Colonic mucosa (tissue), 4 donors: Measurements from ENCODE around the gene FOS. TPM values are rescaled to one million over a fixed set of nuclear protein-coding genes. Genes with fewer than 3 reads are reported as not detected.
"Not testable (repeated sequence)": the region's sequence is repeated elsewhere in the genome, so short reads cannot be mapped to it uniquely, and the experiment has no call there.

Experiments
- DNase-seq: peaks from one replicate; pipeline ENCODE4 v3.0.0-alpha.2; 2020
- H3K27ac ChIP-seq: fragments of 200-600 bp; one replicate; pipeline ENCODE4 v1.8.0; 2021
- H3K27me3 ChIP-seq: fragments of 200-600 bp; one replicate; pipeline ENCODE4 v1.8.0; 2021
- H3K36me3 ChIP-seq: fragments of 200-600 bp; one replicate; pipeline ENCODE4 v1.8.0; 2021
- H3K4me1 ChIP-seq: fragments of 200-600 bp; one replicate; pipeline ENCODE4 v1.8.0; 2021; ENCODE audit warnings: mild to moderate bottlenecking
- H3K4me3 ChIP-seq: fragments of 200-600 bp; one replicate; pipeline ENCODE4 v1.8.0; 2021
- H3K9ac ChIP-seq, 2 donors: one replicate each; pipeline ENCODE4 v1.7.0; 2013; ENCODE audit warnings: control low read depth in 2 of 2, low read depth in 2 of 2, low read length in 2 of 2
- H3K9me3 ChIP-seq: fragments of 200-600 bp; one replicate; pipeline ENCODE4 v1.8.0; 2021
- intact Hi-C: fragments of 100-400 bp; cut with DNase I; formaldehyde crosslinking; loops from one replicate; pipeline ENCODE4 v1.14.1; 2022
- total RNA-seq, 2 donors: library from RNA; stranded (reverse); fragmentation: NEBNext Ultra II Directional in 1 of 2; extraction: Animal tissue kit (Norgen Biotek cat#: 25700) in 1 of 2; gene quantifications; one replicate each; pipeline ENCODE4 v1.2.1, GENCODE V29; 2021
- TF ChIP-seq, protein P1 (sequence below): fragments of 200-600 bp; IDR thresholded peaks from one replicate; pipeline ENCODE4 v1.8.0; 2022; ENCODE audit warnings: antibody characterized with exemption, mild to moderate bottlenecking
- donor health status: healthy.
- donor health status: DM: no; HTN: no; CAD: no.
- donor health status: DM: no; HTN: no; CAD: no.

FOS gene
- total RNA-seq, 2 donors from 2014 or later: 86.9 to 98.4 TPM

- no peak overlapping the region for H3K27ac ChIP-seq
- intact Hi-C loops: no loop called here
- H3K4me3 ChIP-seq: no peak overlapping the region
- H3K36me3 ChIP-seq: no peaks in the 10 kb centered on the region
- no peaks in the 10 kb centered on the region for H3K9me3 ChIP-seq
- DNase-seq: no peak
- peak overlapping the region in 1 of 2 donors; percentile 19 for H3K9ac ChIP-seq
- TF ChIP-seq, protein P1, sequence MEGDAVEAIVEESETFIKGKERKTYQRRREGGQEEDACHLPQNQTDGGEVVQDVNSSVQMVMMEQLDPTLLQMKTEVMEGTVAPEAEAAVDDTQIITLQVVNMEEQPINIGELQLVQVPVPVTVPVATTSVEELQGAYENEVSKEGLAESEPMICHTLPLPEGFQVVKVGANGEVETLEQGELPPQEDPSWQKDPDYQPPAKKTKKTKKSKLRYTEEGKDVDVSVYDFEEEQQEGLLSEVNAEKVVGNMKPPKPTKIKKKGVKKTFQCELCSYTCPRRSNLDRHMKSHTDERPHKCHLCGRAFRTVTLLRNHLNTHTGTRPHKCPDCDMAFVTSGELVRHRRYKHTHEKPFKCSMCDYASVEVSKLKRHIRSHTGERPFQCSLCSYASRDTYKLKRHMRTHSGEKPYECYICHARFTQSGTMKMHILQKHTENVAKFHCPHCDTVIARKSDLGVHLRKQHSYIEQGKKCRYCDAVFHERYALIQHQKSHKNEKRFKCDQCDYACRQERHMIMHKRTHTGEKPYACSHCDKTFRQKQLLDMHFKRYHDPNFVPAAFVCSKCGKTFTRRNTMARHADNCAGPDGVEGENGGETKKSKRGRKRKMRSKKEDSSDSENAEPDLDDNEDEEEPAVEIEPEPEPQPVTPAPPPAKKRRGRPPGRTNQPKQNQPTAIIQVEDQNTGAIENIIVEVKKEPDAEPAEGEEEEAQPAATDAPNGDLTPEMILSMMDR: no peak
- H3K4me1 ChIP-seq: peaks cover 6% of the 10 kb centered on the region
- no peaks in the 10 kb centered on the region for H3K27me3 ChIP-seq
Observed at GRCh38 chr14:75232597-75232996, 46.0 kb upstream of the FOS start.

DNA sequence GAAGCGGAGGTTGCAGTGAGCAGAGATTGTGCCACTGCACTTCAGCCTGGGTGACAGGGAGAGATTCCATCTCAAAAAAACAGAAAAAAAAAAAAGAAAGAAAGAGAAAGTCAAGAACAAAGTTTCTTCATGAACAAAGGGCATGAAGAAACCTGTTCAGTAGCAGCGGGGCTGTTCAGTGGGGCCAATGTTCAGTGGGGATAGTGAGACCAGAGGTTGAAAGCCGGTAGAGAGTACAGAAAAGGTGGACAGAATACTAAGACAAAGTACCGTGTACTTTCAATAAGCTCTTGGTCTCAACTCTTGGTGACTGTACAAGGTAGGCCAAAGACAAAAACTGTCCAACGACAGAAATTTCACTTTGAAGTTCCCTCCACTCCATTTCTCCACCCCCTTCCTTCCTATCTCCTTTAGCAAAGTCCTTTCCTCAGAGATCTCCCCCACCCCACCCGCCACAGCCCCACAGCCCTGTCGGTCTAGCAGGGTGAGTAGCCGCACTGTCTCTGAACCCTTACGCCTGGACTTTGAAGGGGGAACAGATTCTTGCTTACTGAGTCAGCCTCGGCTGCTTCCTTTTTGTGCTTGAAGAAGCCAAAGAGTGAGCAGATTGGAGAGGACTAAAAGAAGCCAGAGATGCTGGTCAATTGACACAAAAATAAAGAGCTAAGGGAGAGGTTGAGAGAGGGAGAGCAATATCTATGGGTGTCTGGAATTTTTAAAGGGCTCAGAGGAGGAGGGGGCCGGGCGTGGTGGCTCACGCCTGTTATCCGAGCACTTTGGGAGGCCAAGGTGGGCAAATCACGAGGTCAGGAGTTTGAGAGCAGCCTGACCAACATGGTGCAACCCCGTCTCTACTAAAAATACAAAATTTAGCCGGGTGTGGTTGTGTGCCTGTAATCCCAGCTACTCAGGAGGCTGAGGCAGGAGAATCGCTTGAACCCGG lies 44.2 kb upstream of the FOS start:
- TF ChIP-seq, protein P1: no peak
- Histone ChIP-seq H3K9ac (no peak overlapping the region), H3K4me3 (no peak overlapping the region), H3K27ac (peak overlapping the region; percentile 20), H3K36me3 (no peaks in the 10 kb centered on the region), H3K27me3 (no peaks in the 10 kb centered on the region), H3K9me3 (no peaks in the 10 kb centered on the region), H3K4me1 (peaks cover 5% of the 10 kb centered on the region)
- intact Hi-C loops: no loop called here
- peak; percentile 48 for DNase-seq

DNA sequence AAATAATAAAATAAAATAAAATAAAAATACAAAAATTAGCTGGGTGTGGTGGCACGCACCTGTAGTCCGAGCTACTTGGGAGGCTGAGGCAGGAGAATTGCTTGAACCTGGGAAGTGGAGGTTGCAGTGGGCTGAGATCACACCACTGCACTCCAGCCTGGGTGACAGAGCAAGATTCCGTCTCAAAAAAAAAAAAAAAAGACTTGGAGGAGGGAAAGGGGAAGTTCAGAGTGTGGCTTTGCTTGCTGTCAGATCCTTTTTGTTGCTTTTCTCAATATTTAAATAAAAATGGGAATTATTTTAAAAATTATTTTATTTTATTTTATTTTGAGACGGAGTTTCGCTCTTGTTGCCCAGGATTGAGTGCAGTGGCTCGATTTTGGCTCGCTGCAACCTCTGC lies 43.4 kb upstream of the FOS start:
- H3K36me3 ChIP-seq, H3K4me3 ChIP-seq, DNase-seq, intact Hi-C loops, H3K9me3 ChIP-seq, H3K27me3 ChIP-seq, H3K4me1 ChIP-seq, H3K9ac ChIP-seq: not testable (repeated sequence)
- peak overlapping the region; percentile 20 for H3K27ac ChIP-seq

- TF ChIP-seq, protein P1: no peak
- no peaks in the 10 kb centered on the region for H3K9me3 ChIP-seq
- peak overlapping the region; percentile 1 for H3K27ac ChIP-seq
- H3K4me1 ChIP-seq: no peaks in the 10 kb centered on the region
- H3K27me3 ChIP-seq: no peaks in the 10 kb centered on the region
- no peak overlapping the region for H3K4me3 ChIP-seq
- peak overlapping the region in 1 of 2 donors; percentile 26 for H3K9ac ChIP-seq
- no peaks in the 10 kb centered on the region for H3K36me3 ChIP-seq
- intact Hi-C loops: no loop called here
- DNase-seq: no peak
Observed at GRCh38 chr14:75236467-75236866, 42.2 kb upstream of the FOS start.

DNA sequence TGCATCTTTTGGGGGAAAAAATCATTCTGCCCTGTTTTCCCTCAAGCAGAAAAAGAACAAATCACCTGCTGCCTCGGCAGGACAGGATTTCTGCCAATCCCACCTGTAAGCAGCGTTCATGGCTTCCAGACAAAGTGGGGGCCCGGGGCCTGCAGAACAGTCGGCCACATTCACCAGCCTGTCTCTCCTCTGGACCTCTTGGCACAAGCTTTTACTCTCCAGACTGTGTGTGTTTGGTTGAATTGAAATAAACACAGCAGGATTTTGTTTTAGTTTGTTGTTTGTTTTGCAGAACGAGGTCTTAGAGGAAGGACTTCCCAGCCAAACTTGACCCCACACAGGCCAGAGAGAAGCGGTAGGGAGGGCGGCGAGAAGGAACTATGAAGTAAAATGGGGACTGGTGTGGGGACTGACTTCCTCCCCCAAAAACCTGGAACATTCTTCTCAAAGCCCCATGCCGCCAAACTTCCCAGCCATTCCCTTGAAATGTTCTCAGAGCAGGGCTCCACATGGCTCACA lies 41.7 kb upstream of the FOS start:
- Histone ChIP-seq H3K4me3 (no peak overlapping the region), H3K9me3 (no peaks in the 10 kb centered on the region), H3K9ac (peak overlapping the region in 1 of 2 donors; percentile 48), H3K36me3 (no peaks in the 10 kb centered on the region), H3K27ac (peak overlapping the region; percentile 1), H3K27me3 (no peaks in the 10 kb centered on the region), H3K4me1 (no peaks in the 10 kb centered on the region)
- TF ChIP-seq, protein P1: no peak
- DNase-seq: no peak
- intact Hi-C loops: no loop called here
